Hematopoietic multipotent progenitor cell treated with erythropoietin and hydrocortisone succinate and interleukin-3 and kit ligand, for 17 days (in vitro differentiated cells): Measurements from ENCODE around the gene KCNJ14.
A peak's percentile ranks its signal among the peaks of the same experiment; 100 is the strongest.

Experiments used
- DNase-seq: peaks from one replicate; pipeline ENCODE4 v3.0.0-alpha.2; 2015; ENCODE audit warnings: low spot score

KCNJ14 gene

GRCh38 chr19:48455171-48455907, at the start of gene KCNJ14:
TSS of gene KCNJ14 (plus strand) at chr19:48455574. CDS start at chr19:48461725, 6,151 bp downstream.
- peak; percentile 48 for DNase-seq

GRCh38 chr19:48405850-48406249, 49.5 kb upstream of the KCNJ14 start:
- DNase-seq, result no peak

GRCh38 chr19:48413879-48414587, 41.3 kb upstream of the KCNJ14 start:
- DNase-seq, result no peak

GRCh38 chr19:48415395-48415794, 40.0 kb upstream of the KCNJ14 start:
- DNase-seq, result peak; percentile 59

GRCh38 chr19:48415806-48416221, 39.6 kb upstream of the KCNJ14 start:
- DNase-seq, result no peak

GRCh38 chr19:48417421-48417820, 38.0 kb upstream of the KCNJ14 start:
- no peak for DNase-seq

- no peak for DNase-seq
Observed at GRCh38 chr19:48418317-48419064, 36.9 kb upstream of the KCNJ14 start.

- no peak for DNase-seq
Observed at GRCh38 chr19:48419158-48419920, 36.0 kb upstream of the KCNJ14 start.

- no peak for DNase-seq
Observed at GRCh38 chr19:48421548-48421947, 33.8 kb upstream of the KCNJ14 start.

GRCh38 chr19:48424694-48425219, 30.6 kb upstream of the KCNJ14 start:
- no peak for DNase-seq

GRCh38 chr19:48428670-48429069, 26.7 kb upstream of the KCNJ14 start:
- DNase-seq, result no peak

- no peak for DNase-seq
Observed at GRCh38 chr19:48433337-48433736, 22.0 kb upstream of the KCNJ14 start.

- no peak for DNase-seq
Observed at GRCh38 chr19:48436586-48436985, 18.8 kb upstream of the KCNJ14 start.

GRCh38 chr19:48441360-48442050, 13.9 kb upstream of the KCNJ14 start:
- DNase-seq, result no peak

GRCh38 chr19:48442116-48443035, 13.0 kb upstream of the KCNJ14 start:
- DNase-seq, result no peak

- no peak for DNase-seq
Observed at GRCh38 chr19:48443256-48443655, 12.1 kb upstream of the KCNJ14 start.

- DNase-seq, result no peak
Observed at GRCh38 chr19:48443731-48444128, 11.6 kb upstream of the KCNJ14 start.

- DNase-seq, result no peak
Observed at GRCh38 chr19:48444129-48444935, 11.0 kb upstream of the KCNJ14 start.

- DNase-seq, result no peak
Observed at GRCh38 chr19:48444936-48445200, 10.5 kb upstream of the KCNJ14 start.

- peak; percentile 78 for DNase-seq
Observed at GRCh38 chr19:48445256-48445605, 10.1 kb upstream of the KCNJ14 start.
